Measurements from ENCODE around the gene PFN3. TPM values are rescaled to one million over a fixed set of nuclear protein-coding genes. Genes with fewer than 3 reads are reported as not detected.

PFN3 gene
- polyA plus RNA-seq, 1 of the 3 experiments (the other 2 are of a cell fraction): not detected

DNA sequence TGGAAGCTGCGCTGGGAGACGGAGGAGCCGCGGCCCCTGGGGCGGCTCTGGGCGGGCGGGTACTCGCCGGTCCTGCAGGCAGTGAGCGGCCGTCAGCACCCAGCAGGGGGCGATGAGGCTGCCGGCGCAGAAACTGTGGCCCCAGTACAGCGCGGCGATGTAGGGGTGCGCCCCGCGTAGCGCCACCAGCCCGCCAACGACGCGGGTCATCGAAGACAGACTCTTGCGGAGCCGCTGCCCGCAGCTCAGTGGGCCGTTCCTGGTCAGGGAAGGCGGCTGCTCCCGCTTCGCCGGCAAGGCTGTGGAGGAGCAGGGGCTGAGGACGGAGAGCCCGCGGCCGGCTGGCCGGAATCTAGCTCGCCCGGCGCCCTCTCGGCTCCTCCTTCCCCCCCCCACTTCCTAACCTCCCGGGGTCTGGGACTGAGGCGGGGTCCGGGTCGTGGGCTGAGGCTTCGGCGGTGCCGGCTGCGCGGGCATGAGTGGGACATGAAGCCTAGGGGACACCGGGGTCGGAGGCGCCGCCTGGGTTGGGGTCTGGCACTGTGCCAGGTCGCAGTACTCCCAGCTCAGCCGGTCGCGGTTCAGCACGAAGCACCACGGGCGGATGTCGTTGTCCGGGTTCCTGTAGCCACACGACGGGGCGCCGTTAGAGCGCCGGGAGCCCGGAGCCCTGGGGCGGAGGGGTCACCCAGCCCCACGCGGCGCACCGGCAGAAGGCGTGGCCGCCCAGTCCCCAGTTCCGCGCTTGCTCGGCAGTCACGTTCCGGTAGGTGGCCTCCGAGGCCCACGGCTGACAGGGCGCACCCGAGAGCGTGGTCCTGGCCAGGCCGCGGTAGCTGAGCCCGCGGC, 3.6 kb upstream of the PFN3 start (continued):
- TF ChIP-seq, protein P1, sequence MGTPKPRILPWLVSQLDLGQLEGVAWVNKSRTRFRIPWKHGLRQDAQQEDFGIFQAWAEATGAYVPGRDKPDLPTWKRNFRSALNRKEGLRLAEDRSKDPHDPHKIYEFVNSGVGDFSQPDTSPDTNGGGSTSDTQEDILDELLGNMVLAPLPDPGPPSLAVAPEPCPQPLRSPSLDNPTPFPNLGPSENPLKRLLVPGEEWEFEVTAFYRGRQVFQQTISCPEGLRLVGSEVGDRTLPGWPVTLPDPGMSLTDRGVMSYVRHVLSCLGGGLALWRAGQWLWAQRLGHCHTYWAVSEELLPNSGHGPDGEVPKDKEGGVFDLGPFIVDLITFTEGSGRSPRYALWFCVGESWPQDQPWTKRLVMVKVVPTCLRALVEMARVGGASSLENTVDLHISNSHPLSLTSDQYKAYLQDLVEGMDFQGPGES (IDR thresholded peaks at IDR 0.05; ENCODE audit: low read depth, low read length): no peak
- TF ChIP-seq TAF1 (IDR thresholded peaks at IDR 0.05; ENCODE audit: borderline replicate concordance, low read depth, low read length): peak; percentile 30; the same call in 1 of the 2 replicates
- no peak for TF ChIP-seq JUND (IDR thresholded peaks at IDR 0.05)
- TF ChIP-seq, protein P2, sequence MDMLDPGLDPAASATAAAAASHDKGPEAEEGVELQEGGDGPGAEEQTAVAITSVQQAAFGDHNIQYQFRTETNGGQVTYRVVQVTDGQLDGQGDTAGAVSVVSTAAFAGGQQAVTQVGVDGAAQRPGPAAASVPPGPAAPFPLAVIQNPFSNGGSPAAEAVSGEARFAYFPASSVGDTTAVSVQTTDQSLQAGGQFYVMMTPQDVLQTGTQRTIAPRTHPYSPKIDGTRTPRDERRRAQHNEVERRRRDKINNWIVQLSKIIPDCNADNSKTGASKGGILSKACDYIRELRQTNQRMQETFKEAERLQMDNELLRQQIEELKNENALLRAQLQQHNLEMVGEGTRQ (IDR thresholded peaks at IDR 0.05; ENCODE audit: borderline replicate concordance, low read depth, low read length): no peak
- TF ChIP-seq MXI1 (IDR thresholded peaks at IDR 0.05; ENCODE audit: low read depth, low read length): peak; percentile 91
- no peak for TF ChIP-seq GATA2 (CRISPR knock-in tag; IDR thresholded peaks at IDR 0.05)
- TF ChIP-seq FOSL2 (IDR thresholded peaks at IDR 0.05; ENCODE audit: borderline replicate concordance, low read depth): no peak
- no peak for TF ChIP-seq ELF1 (IDR thresholded peaks at IDR 0.05)
- TF ChIP-seq FOXM1 (IDR thresholded peaks at IDR 0.05; ENCODE audit: low read depth): no peak
- TF ChIP-seq, protein P3, sequence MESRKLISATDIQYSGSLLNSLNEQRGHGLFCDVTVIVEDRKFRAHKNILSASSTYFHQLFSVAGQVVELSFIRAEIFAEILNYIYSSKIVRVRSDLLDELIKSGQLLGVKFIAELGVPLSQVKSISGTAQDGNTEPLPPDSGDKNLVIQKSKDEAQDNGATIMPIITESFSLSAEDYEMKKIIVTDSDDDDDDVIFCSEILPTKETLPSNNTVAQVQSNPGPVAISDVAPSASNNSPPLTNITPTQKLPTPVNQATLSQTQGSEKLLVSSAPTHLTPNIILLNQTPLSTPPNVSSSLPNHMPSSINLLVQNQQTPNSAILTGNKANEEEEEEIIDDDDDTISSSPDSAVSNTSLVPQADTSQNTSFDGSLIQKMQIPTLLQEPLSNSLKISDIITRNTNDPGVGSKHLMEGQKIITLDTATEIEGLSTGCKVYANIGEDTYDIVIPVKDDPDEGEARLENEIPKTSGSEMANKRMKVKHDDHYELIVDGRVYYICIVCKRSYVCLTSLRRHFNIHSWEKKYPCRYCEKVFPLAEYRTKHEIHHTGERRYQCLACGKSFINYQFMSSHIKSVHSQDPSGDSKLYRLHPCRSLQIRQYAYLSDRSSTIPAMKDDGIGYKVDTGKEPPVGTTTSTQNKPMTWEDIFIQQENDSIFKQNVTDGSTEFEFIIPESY (IDR thresholded peaks at IDR 0.05; ENCODE audit: borderline replicate concordance, low read depth): no peak

DNA sequence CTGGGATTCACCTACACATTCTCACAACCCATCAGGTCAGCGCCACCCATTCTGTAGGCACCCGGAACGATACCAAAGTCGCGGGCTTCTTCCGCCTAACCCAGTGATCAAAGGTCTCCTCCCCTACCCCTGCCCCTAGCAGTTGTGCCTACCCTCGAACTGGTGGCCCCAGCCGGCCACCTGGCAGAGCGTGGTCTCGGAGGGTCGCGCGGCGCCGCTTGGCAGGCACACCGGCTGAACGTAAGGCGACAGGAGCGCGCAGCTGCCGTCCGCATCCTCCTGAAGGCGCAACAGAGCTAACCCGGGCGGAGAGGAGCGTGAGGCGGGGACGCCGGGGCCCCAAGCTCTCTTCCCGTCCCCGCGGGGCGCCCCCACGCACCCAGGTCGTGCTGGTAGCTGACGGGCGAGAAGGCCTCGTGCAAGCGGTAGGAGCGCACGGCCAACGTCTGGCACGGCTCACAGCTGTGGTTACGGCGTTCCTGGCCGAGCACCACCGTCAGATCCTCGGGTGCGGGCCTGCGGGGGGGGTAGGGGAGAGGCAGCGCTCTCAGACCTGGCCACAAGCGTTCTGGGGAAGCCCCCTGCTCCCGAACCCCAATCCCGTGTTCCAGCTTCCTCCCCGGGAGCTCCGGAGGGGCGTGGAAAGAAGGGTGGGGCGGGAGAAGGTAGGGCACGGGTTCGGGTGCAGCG, 2.8 kb upstream of the PFN3 start:
- H3K4me3 ChIP-seq (ENCODE audit: low read depth in 2 of 2, low read length in 1 of 2): peak overlapping the region; percentile 60 to 83
- DNase-seq: no peak
- no peak overlapping the region; a peak in 1 of 4 replicates for H3K27ac ChIP-seq (ENCODE audit: low read depth in 2 of 2, low read length in 1 of 2)
- H3K4me2 ChIP-seq: peak overlapping the region; percentile 97
- CTCF ChIA-PET: interaction anchor here (0.6 to 9.7 kb wide), 41 partner anchors 12 to 743 kb away, joined by 3 to 375 read pairs (median 7); partner anchors contain the start of genes DDX41, DOK3, GRK6 and LMAN2
- no peaks in the 10 kb centered on the region for H3K9me3 ChIP-seq
- no peaks in the 10 kb centered on the region for H3K36me3 ChIP-seq (replicated peaks in 1 of 2; ENCODE audit: control insufficient read depth in 1 of 2, insufficient read depth in 2 of 2, low read length in 1 of 2)
- POLR2A ChIA-PET: interaction anchor here (1.1 to 4.6 kb wide), 11 partner anchors 13 to 98 kb away, joined by 3 to 72 read pairs (median 8); partner anchors contain the start of genes GRK6, PDLIM7 and PRR7
- H3K4me1 ChIP-seq (ENCODE audit: control insufficient read depth in 1 of 2, insufficient read depth in 2 of 2, low read depth in 1 of 2, low read length in 1 of 2): peaks cover 0 to 28% of the 10 kb centered on the region in 2 experiments; a peak in 1 of 4 replicates
- 51% methylated on average over 26 of the region's 61 CpGs for WGBS (ENCODE audit: low lambda C conversion rate)
- no peaks in the 10 kb centered on the region for H4K20me1 ChIP-seq (ENCODE audit: insufficient read depth)
- H3F3A ChIP-seq (replicated peaks; ENCODE audit: insufficient read depth): peaks cover 14% of the 10 kb centered on the region
- peak overlapping the region; percentile 92; the same call in 1 of the 2 replicates for H2AFZ ChIP-seq (ENCODE audit: low read depth)
- no peaks in the 10 kb centered on the region for H3K9me2 ChIP-seq
- peak overlapping the region; percentile 55; the same call in 1 of the 2 replicates for H3K9ac ChIP-seq
- H3K27me3 ChIP-seq (ENCODE audit: insufficient read depth): no peaks in the 10 kb centered on the region
- no peaks in the 10 kb centered on the region for H3K79me2 ChIP-seq (ENCODE audit: insufficient read depth)
- TF ChIP-seq, protein P4, sequence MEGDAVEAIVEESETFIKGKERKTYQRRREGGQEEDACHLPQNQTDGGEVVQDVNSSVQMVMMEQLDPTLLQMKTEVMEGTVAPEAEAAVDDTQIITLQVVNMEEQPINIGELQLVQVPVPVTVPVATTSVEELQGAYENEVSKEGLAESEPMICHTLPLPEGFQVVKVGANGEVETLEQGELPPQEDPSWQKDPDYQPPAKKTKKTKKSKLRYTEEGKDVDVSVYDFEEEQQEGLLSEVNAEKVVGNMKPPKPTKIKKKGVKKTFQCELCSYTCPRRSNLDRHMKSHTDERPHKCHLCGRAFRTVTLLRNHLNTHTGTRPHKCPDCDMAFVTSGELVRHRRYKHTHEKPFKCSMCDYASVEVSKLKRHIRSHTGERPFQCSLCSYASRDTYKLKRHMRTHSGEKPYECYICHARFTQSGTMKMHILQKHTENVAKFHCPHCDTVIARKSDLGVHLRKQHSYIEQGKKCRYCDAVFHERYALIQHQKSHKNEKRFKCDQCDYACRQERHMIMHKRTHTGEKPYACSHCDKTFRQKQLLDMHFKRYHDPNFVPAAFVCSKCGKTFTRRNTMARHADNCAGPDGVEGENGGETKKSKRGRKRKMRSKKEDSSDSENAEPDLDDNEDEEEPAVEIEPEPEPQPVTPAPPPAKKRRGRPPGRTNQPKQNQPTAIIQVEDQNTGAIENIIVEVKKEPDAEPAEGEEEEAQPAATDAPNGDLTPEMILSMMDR (IDR thresholded peaks at IDR 0.05): no peak
- no peak for TF ChIP-seq EP300 (IDR thresholded peaks at IDR 0.05; ENCODE audit: borderline replicate concordance in 1 of 2, low read depth in 1 of 2, low read length in 1 of 2)
- no peak for TF ChIP-seq GABPA (IDR thresholded peaks at IDR 0.05; ENCODE audit: low read depth)
- TF ChIP-seq MEF2A (IDR thresholded peaks at IDR 0.05; ENCODE audit: borderline replicate concordance, low read depth): no peak
- TF ChIP-seq TCF12 (IDR thresholded peaks at IDR 0.05): no peak
- no peak for TF ChIP-seq RAD21 (IDR thresholded peaks at IDR 0.05; ENCODE audit: low read length)
- no peak for TF ChIP-seq NRF1 (IDR thresholded peaks at IDR 0.05; ENCODE audit: low read depth, low read length)
- TF ChIP-seq TEAD4 (IDR thresholded peaks at IDR 0.05; ENCODE audit: borderline replicate concordance, insufficient read depth): no peak
- TF ChIP-seq FOXM1 (IDR thresholded peaks at IDR 0.05; ENCODE audit: low read depth): no peak
- no peak for TF ChIP-seq SIN3A (IDR thresholded peaks at IDR 0.05; ENCODE audit: borderline replicate concordance, low read depth, low read length)
- no peak for TF ChIP-seq JUND (IDR thresholded peaks at IDR 0.05)
- TF ChIP-seq, protein P5, sequence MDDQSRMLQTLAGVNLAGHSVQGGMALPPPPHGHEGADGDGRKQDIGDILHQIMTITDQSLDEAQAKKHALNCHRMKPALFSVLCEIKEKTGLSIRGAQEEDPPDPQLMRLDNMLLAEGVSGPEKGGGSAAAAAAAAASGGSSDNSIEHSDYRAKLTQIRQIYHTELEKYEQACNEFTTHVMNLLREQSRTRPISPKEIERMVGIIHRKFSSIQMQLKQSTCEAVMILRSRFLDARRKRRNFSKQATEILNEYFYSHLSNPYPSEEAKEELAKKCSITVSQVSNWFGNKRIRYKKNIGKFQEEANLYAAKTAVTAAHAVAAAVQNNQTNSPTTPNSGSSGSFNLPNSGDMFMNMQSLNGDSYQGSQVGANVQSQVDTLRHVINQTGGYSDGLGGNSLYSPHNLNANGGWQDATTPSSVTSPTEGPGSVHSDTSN (IDR thresholded peaks at IDR 0.05): no peak
